Natural killer cell (primary cell): ENCODE data around the gene HSD17B13. TPM values are rescaled to one million over a fixed set of nuclear protein-coding genes. Genes with fewer than 3 reads are reported as not detected.
"Not testable (repeated sequence)": the region's sequence is repeated elsewhere in the genome, so short reads cannot be mapped to it uniquely, and the experiment has no call there.

Source experiments
- ATAC-seq, 3 donors: fragments of 150-1000 bp in 2 of 3; fragments of 200-7000 bp in 1 of 3; cut with Tn5 transposase; 1 replicate in 1 of 3; 2 replicates in 2 of 3; pipeline ENCODE4 v1.10.0; 2021; ENCODE audit warnings: mild to moderate bottlenecking in 2 of 3, moderate library complexity in 2 of 3
- DNase-seq, 2 donors: peaks; one replicate each; pipeline versions ENCODE4 v3.0.0 to v3.0.0-alpha.2; 2013 to 2021; ENCODE audit warnings: mixed read lengths in 1 of 2
- H3K27ac ChIP-seq: one replicate; pipeline ENCODE4 v1.5.1; 2013; ENCODE audit warnings: mild to moderate bottlenecking, low read length
- H3K27me3 ChIP-seq: one replicate; pipeline ENCODE4 v1.6.1; 2013; ENCODE audit warnings: low read length; ENCODE audit not compliant: control insufficient read depth, insufficient read depth
- H3K36me3 ChIP-seq: one replicate; pipeline ENCODE4 v1.6.1; 2013; ENCODE audit warnings: low read length; ENCODE audit not compliant: control insufficient read depth, insufficient read depth
- H3K4me1 ChIP-seq: one replicate; pipeline ENCODE4 v1.6.1; 2013; ENCODE audit warnings: low read length; ENCODE audit not compliant: control insufficient read depth, insufficient read depth
- H3K4me3 ChIP-seq: one replicate; pipeline ENCODE4 v1.5.1; 2013; ENCODE audit warnings: low read length
- H3K9me3 ChIP-seq: one replicate; pipeline ENCODE4 v1.6.1; 2013; ENCODE audit warnings: low read length; ENCODE audit not compliant: control insufficient read depth, insufficient read depth
- H3K27ac Mint-ChIP-seq, 2 donors: one replicate each; pipeline ENCODE4 v1.8.0; 2022; ENCODE audit warnings: mild to moderate bottlenecking in 2 of 2, mixed read lengths in 2 of 2, moderate library complexity in 1 of 2
- H3K27me3 Mint-ChIP-seq, 2 donors: one replicate each; pipeline ENCODE4 v1.8.0; 2022; ENCODE audit warnings: low read depth in 2 of 2, mixed read lengths in 2 of 2
- H3K36me3 Mint-ChIP-seq: one replicate; pipeline ENCODE4 v1.8.0; 2022; ENCODE audit warnings: mixed read lengths
- H3K4me1 Mint-ChIP-seq, 2 donors: one replicate each; pipeline ENCODE4 v1.8.0; 2022; ENCODE audit warnings: mixed read lengths in 2 of 2
- H3K4me3 Mint-ChIP-seq: one replicate; pipeline ENCODE4 v1.8.0; 2022; ENCODE audit warnings: mild to moderate bottlenecking, moderate library complexity, mixed read lengths
- H3K9me3 Mint-ChIP-seq, 2 donors: one replicate each; pipeline ENCODE4 v1.8.0; 2022; ENCODE audit warnings: mixed read lengths in 2 of 2
- CTCF ChIP-seq: fragments of 200-600 bp; IDR thresholded peaks from one replicate; pipeline ENCODE4 v1.8.0; 2022; ENCODE audit warnings: antibody characterized with exemption
- WGBS: methylation state at CpG from one replicate; pipeline ENCODE4 v1.1.7; 2013; ENCODE audit warnings: missing lambda C conversion rate; ENCODE audit not compliant: insufficient coverage; 5-methylcytosine and 5-hydroxymethylcytosine counted together
- intact Hi-C: fragments of 100-400 bp; cut with micrococcal nuclease; formaldehyde crosslinking; loops from one replicate; pipeline ENCODE4 v1.14.2; 2022
- total RNA-seq, 4 donors: library from RNA; stranded (reverse); fragments of 120-200 nt in 1 of 4; gene quantifications; one replicate each; pipeline versions ENCODE4 v1.2.3 to v1.2.4, GENCODE V29; 2013 to 2022

HSD17B13 gene
- total RNA-seq, 3 donors from 2014 or later (not counting 1 experiment from before 2014, with no cell fraction given), result 0.33 to 0.95 (median 0.73) TPM

- Mint-ChIP-seq H3K27ac (no peak overlapping the region), H3K9me3 (peaks cover 3 to 15% of the 10 kb centered on the region in 2 donors), H3K36me3 (no peaks in the 10 kb centered on the region), H3K4me1 (no peaks in the 10 kb centered on the region), H3K27me3 (no peaks in the 10 kb centered on the region), H3K4me3 (no peak overlapping the region)
- Histone ChIP-seq H3K4me1 (no peaks in the 10 kb centered on the region), H3K9me3 (no peaks in the 10 kb centered on the region), H3K27ac (no peak overlapping the region), H3K27me3 (no peaks in the 10 kb centered on the region), H3K36me3 (no peaks in the 10 kb centered on the region), H3K4me3 (no peak overlapping the region)
- intact Hi-C loops, result no loop called here
- DNase-seq, result no peak
- WGBS, result no CpG with 5 or more reads among the region's 3 CpGs
- TF ChIP-seq CTCF, result no peak
- ATAC-seq, result no peak
These were observed 3.8 kb upstream of the HSD17B13 start for GRCh38 chr4:87326460-87326859.

- Histone ChIP-seq H3K27me3 (no peaks in the 10 kb centered on the region), H3K36me3 (no peaks in the 10 kb centered on the region), H3K4me1 (no peaks in the 10 kb centered on the region), H3K27ac (no peak overlapping the region), H3K9me3 (no peaks in the 10 kb centered on the region), H3K4me3 (no peak overlapping the region)
- no peaks in the 10 kb centered on the region for H3K4me1 Mint-ChIP-seq
- H3K9me3 Mint-ChIP-seq, result no peaks in the 10 kb centered on the region
- intact Hi-C loops, result no loop called here
- DNase-seq (no peak), ATAC-seq (no peak)
- no peak for TF ChIP-seq CTCF
- no peak overlapping the region for H3K27ac Mint-ChIP-seq
- 91% methylated on average over 5 of the region's 5 CpGs for WGBS
- no peaks in the 10 kb centered on the region for H3K36me3 Mint-ChIP-seq
- H3K4me3 Mint-ChIP-seq, result no peak overlapping the region
- no peaks in the 10 kb centered on the region for H3K27me3 Mint-ChIP-seq
These were observed 794 bp downstream of the HSD17B13 start for GRCh38 chr4:87321888-87322287.

GRCh38 chr4:87317527-87317926 lies 5.2 kb downstream of the HSD17B13 start:
- Mint-ChIP-seq H3K4me3 (no peak overlapping the region), H3K27me3 (no peaks in the 10 kb centered on the region), H3K9me3 (no peaks in the 10 kb centered on the region), H3K4me1 (no peaks in the 10 kb centered on the region), H3K27ac (no peak overlapping the region), H3K36me3 (no peaks in the 10 kb centered on the region)
- no peak for TF ChIP-seq CTCF
- no peaks in the 10 kb centered on the region for H3K36me3 ChIP-seq
- no CpG with 5 or more reads among the region's 1 CpG for WGBS
- no peaks in the 10 kb centered on the region for H3K27me3 ChIP-seq
- ATAC-seq (no peak), DNase-seq (no peak)
- intact Hi-C loops, result no loop called here
- H3K27ac ChIP-seq, result no peak overlapping the region
- no peaks in the 10 kb centered on the region for H3K9me3 ChIP-seq
- no peaks in the 10 kb centered on the region for H3K4me1 ChIP-seq
- no peak overlapping the region for H3K4me3 ChIP-seq

- no peaks in the 10 kb centered on the region for H3K4me1 ChIP-seq
- intact Hi-C loops, result no loop called here
- no peak overlapping the region for H3K4me3 ChIP-seq
- Mint-ChIP-seq H3K4me1 (no peaks in the 10 kb centered on the region), H3K27ac (no peak overlapping the region), H3K9me3 (no peaks in the 10 kb centered on the region), H3K27me3 (no peaks in the 10 kb centered on the region), H3K36me3 (no peaks in the 10 kb centered on the region), H3K4me3 (no peak overlapping the region)
- no peak for TF ChIP-seq CTCF
- no peak overlapping the region for H3K27ac ChIP-seq
- no peaks in the 10 kb centered on the region for H3K27me3 ChIP-seq
- WGBS, result 96% methylated on average over 3 of the region's 3 CpGs
- no peaks in the 10 kb centered on the region for H3K9me3 ChIP-seq
- ATAC-seq (no peak), DNase-seq (no peak)
- H3K36me3 ChIP-seq, result no peaks in the 10 kb centered on the region
These were observed 5.7 kb downstream of the HSD17B13 start for GRCh38 chr4:87316961-87317360.

- H3K9me3 ChIP-seq, H3K36me3 ChIP-seq, H3K27me3 Mint-ChIP-seq, H3K4me3 ChIP-seq, H3K9me3 Mint-ChIP-seq, DNase-seq, H3K36me3 Mint-ChIP-seq, H3K4me1 ChIP-seq, H3K4me3 Mint-ChIP-seq, H3K27ac Mint-ChIP-seq, ATAC-seq, H3K4me1 Mint-ChIP-seq, H3K27ac ChIP-seq, H3K27me3 ChIP-seq, intact Hi-C loops: not testable (repeated sequence)
- WGBS, result 64% methylated on average over 4 of the region's 4 CpGs
These were observed 7.7 kb downstream of the HSD17B13 start for GRCh38 chr4:87315000-87315399.
